Subcutaneous adipose tissue (tissue), 4 donors: ENCODE results near the gene ADAM22. TPM values are rescaled to one million over a fixed set of nuclear protein-coding genes. Genes with fewer than 3 reads are reported as not detected.

ENCODE experiments used
- CTCF ChIP-seq: fragments of 450-650 bp; IDR thresholded peaks from one replicate; pipeline ENCODE4 v1.5.1; 2016; ENCODE audit warnings: low read depth, mild to moderate bottlenecking, control low read depth, antibody characterized with exemption, moderate library complexity
- total RNA-seq, 4 donors: library from RNA; depleted of rRNA; stranded (reverse); fragments of >200 nt; gene quantifications; one replicate each; pipeline ENCODE4 v1.1.0, GENCODE V29; 2016

Gene ADAM22
- total RNA-seq, 4 donors from 2014 or later, result 3.1 to 8.1 (median 4.6) TPM

GRCh38 chr7:88027724-88028123 is 93.7 kb downstream of the ADAM22 start:
- TF ChIP-seq CTCF, result no peak

GRCh38 chr7:88034083-88034695 is 100.1 kb downstream of the ADAM22 start:
- TF ChIP-seq CTCF, result no peak

GRCh38 chr7:88037050-88037449 is 103.0 kb downstream of the ADAM22 start:
- TF ChIP-seq CTCF, result no peak

GRCh38 chr7:88040694-88041093 is 106.6 kb downstream of the ADAM22 start:
- TF ChIP-seq CTCF, result no peak

- TF ChIP-seq CTCF, result no peak
These were observed 107.5 kb downstream of the ADAM22 start for GRCh38 chr7:88041583-88041982.

- TF ChIP-seq CTCF, result no peak
These were observed 108.1 kb downstream of the ADAM22 start for GRCh38 chr7:88042157-88042556.

GRCh38 chr7:88042803-88043202 is 108.8 kb downstream of the ADAM22 start:
- no peak for TF ChIP-seq CTCF
